ENCODE measurements around the gene MRPL12. TPM values are rescaled to one million over a fixed set of nuclear protein-coding genes. Genes with fewer than 3 reads are reported as not detected.

The MRPL12 gene
- total RNA-seq: 6.6 and 7.0 TPM in 2 replicates

DNA sequence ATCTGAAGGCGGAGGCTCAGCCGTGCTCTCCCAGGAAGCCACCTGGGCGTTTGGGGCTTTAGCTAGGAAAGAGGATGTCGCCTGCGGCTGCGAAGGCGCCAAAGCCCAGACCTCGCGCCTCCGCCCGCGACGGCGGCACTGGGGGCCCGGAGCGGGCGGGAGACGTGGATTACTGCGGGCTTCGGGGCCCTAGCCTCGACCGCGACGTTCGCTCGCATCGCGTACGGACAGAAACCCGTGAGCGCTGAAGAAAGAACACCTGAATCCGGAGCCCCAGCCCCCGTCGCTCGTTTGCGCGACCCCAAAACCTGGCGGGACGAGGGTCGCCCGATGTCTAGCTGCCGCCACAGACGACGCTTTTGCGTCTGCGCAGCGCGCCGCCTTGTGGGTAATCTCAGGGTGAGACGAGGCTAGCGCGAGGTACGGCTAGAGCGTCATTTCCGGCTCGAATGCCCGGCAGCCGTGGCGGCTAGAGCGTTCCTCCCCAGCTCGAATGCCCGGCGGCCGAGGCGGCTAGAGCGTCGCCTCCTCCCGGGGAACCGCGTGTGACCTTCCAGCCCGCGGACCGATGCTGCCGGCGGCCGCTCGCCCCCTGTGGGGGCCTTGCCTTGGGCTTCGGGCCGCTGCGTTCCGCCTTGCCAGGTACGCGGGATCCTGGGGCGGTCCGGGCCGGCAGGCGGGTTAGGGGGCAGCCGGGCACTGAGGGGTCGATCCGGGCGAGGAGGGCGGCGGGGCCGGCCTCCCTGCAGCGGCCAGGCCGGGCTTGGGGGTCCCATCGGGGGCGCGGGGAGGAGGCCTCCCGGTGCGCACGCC lies at the start of gene MRPL12:
Gene MRPL12 (plus strand): TSS at position 434 of the 813 bp plus-strand sequence. CDS start 135 bp downstream, at position 569.

DNA sequence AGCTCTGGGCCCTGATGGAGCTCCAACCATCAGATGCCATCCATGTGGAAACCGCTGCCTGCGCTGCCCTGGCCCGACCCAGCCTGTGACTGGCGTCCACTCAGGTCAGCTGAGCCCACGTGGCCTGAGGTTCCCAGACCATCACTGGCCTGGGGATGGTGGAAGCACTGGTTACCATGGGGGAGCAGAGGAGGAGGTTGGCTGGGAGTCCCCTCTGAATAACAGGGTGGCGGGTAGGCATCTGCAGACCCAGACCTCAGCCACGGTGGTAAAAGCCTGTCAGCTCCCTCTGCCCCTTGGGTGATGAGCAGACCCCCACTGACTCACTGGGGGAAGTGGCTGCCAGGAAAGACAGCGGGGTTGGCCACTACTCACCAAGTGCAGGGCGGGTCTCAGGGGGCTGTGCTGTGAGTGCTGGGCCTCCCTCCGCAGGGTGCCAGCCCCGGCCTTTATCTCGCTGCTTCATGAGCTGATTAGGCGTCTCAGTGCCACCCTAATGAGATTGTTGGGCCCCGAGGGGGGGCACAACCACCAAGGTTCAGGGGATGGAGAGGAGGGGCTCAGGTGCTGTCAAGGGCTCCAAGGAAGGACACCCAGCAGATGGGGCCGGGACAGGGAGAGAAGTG lies 46.9 kb upstream of the MRPL12 start, which contains the start of gene PDE6G:
Gene PDE6G (minus strand): TSS at position 425 of the 626 bp plus-strand sequence. CDS start 3,237 bp downstream, outside the sequence.

DNA sequence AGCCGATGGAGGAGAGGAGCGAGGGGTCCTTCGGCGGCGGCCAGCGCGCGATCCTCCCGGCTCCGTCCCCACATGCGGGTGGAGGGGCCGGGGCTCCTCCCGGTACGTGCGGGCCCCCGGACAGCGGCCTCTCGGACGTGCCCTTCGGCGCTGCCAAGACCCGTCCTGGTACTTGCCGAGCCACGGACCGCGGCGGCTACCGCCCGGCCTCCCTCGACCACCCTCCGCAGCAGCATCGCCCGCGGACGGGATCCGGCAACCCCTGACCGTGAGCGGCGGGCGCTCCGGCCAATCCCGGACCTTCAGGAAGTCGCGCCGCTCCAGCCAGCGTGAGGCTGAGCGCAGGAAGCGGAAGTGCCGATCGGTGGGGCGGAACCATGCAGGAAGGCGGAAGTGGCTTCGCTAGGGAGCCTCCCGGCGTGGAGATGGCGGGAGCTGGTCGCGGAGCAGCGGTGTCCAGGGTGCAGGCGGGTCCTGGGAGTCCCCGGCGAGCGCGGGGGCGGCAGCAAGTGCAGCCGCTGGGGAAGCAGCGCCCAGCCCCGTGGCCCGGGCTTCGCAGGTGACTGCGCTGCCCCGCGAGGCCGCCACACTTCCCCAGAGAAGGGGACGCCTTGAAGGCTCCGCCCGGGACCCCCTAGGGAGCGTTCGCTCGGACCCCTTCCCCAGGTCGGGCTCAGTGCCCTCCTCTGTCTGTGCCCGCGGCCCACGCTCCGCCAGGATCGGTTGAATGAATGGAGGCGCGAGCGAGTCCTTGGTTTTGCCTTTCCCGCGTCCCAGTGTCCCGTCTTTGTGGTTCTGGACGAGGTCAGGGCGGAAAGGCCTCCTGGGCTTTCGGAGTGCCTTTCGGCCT lies 36.6 kb upstream of the MRPL12 start, which contains the start of the genes CCDC137 and OXLD1:
Gene CCDC137 (plus strand): TSS at position 396 of the 850 bp plus-strand sequence. CDS start 30 bp downstream, at position 426.
Gene OXLD1 (minus strand): TSS at position 264 of the 850 bp plus-strand sequence. CDS start 28 bp downstream, at position 236.

DNA sequence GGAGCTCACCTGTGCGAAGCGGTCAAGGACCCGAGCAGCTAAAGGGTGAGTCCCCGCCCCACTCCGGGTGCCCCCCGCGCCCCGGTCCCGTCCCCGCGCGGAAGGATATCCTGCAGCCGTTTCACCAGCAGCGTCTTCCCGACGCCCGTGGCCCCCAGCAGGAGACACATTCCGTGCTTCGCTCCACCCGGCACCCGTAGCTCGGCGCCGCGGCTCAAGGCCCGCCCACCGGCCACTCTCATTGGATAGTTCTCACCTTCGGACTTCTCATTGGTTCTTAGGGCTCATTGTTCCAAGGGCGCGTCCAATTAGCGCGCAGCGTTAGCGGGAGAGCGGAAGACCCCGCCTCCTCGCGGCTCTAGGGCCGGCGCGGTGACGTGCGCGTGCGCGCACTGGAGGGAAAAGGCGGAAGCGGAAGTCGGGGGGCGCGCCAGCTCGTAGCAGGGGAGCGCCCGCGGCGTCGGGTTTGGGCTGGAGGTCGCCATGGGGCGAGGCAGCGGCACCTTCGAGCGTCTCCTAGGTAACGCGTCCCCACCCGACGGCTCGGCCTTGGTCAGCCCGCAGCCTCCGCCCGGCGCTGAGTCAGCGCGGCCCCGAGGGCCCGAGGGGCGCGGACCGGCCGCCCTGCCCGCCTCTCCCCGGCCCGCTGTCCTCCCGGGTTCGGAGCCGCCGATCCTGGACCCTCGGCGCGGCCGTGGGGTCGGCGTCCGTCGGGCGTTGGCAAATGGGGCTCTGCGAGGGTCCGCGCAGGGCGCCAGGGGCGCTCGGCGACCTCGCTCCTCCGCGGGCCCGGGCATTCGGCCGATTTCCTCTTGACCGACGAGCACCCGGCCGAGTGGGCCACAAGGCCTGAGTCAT lies 19.4 kb upstream of the MRPL12 start, which contains the start of the genes ARL16 and HGS:
Gene ARL16 (minus strand): TSS at position 214 of the 858 bp plus-strand sequence. CDS start 44 bp downstream, at position 170.
Gene HGS (plus strand): TSS at position 428 of the 858 bp plus-strand sequence. CDS start 56 bp downstream, at position 484.

DNA sequence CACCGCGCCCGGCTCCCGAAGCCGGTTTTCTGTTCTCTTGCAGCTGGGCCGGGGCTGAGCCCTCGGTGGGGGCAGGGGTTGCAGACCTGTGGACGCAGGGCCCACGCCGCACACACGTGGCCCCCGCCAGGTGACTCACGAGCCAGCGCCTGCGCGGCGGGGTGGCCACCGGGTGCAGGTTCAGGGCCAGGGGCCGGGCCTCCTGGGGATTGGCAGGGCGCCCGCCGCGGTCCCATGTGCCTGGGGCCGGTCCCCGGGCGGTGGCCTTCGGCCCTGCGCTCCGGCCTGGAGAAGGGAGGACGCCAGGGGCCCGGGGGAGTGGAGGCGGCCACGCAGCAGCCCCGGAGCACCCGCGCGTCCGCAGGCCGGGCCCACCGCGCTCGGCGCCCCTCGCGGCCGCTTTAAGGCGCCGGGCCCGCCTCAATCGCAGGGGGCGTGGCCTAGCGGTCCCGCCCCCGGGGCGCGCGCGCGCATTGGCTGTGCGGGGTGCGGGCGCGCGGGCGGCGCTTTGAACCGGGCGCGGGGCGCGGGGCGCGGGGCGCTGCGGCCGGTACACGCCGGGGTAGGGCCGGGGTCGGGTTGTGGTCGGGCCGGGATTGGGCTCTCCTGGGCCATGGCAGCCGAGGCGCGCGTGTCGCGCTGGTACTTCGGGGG lies 8.8 kb downstream of the MRPL12 start, which contains the start of gene SLC25A10:
Gene SLC25A10 (plus strand): TSS at position 471 of the 654 bp plus-strand sequence. CDS start 143 bp downstream, at position 614.

Other genes with a start within 250 kb of the MRPL12 start
- 3,173 and 6,668 TPM in 2 replicates for gene ACTG1, start 190.6 kb upstream of the MRPL12 start, total RNA-seq
- 0.26 and 0.54 TPM in 2 replicates for gene FSCN2, start 175.0 kb upstream of the MRPL12 start, total RNA-seq
- gene FAAP100, start 151.0 kb upstream of the MRPL12 start, total RNA-seq: 10.5 and 13.8 TPM in 2 replicates
- 57.2 and 71.2 TPM in 2 replicates for gene NPLOC4, start 66.3 kb upstream of the MRPL12 start, total RNA-seq
- 0.43 and 0.60 TPM in 2 replicates for gene TSPAN10, start 66.2 kb upstream of the MRPL12 start, total RNA-seq
- gene PDE6G, start 46.8 kb upstream of the MRPL12 start, total RNA-seq: 1.2 and 4.3 TPM in 2 replicates
- 26.8 and 29.6 TPM in 2 replicates for gene OXLD1, start 36.8 kb upstream of the MRPL12 start, total RNA-seq
- 5.5 and 7.5 TPM in 2 replicates for gene CCDC137, start 36.6 kb upstream of the MRPL12 start, total RNA-seq
- 28.1 and 29.0 TPM in 2 replicates for gene ARL16, start 19.6 kb upstream of the MRPL12 start, total RNA-seq
- gene HGS, start 19.4 kb upstream of the MRPL12 start, total RNA-seq: 35.8 and 39.4 TPM in 2 replicates
- gene SLC25A10, start 8.9 kb downstream of the MRPL12 start, total RNA-seq: 6.6 and 7.7 TPM in 2 replicates
- not detected in 2 replicates for gene GCGR, start 100.8 kb downstream of the MRPL12 start, total RNA-seq
- 112 and 134 TPM in 2 replicates for gene MCRIP1, start 129.9 kb downstream of the MRPL12 start, total RNA-seq
- gene PPP1R27, start 131.7 kb downstream of the MRPL12 start, total RNA-seq: not detected in 2 replicates
- 517 and 746 TPM in 2 replicates for gene P4HB, start 157.2 kb downstream of the MRPL12 start, total RNA-seq
- gene ARHGDIA, start 168.0 kb downstream of the MRPL12 start, total RNA-seq: 99.4 and 99.5 TPM in 2 replicates
- 126 and 127 TPM in 2 replicates for gene ALYREF, start 188.2 kb downstream of the MRPL12 start, total RNA-seq
- gene ANAPC11, start 188.4 kb downstream of the MRPL12 start, total RNA-seq: 87.0 and 103 TPM in 2 replicates
- 0.09 and 0.11 TPM in 2 replicates for gene NPB, start 198.9 kb downstream of the MRPL12 start, total RNA-seq
- 18.2 and 25.2 TPM in 2 replicates for gene PCYT2, start 208.0 kb downstream of the MRPL12 start, total RNA-seq
- 10.4 and 11.8 TPM in 2 replicates for gene SIRT7, start 214.8 kb downstream of the MRPL12 start, total RNA-seq
- 13.7 TPM in 2 replicates for gene MAFG, start 224.4 kb downstream of the MRPL12 start, total RNA-seq
- 33.8 and 39.7 TPM in 2 replicates for gene PYCR1, start 233.9 kb downstream of the MRPL12 start, total RNA-seq
- not detected in 2 replicates for gene MYADML2, start 243.9 kb downstream of the MRPL12 start, total RNA-seq

Data from dermis lymphatic vessel endothelial cell (primary cell).